Liver (tissue), 3 donors: ENCODE measurements around the gene FSD1L.

Source experiments
- CTCF ChIP-seq: fragments of 150-350 bp; IDR thresholded peaks from 2 replicates; pipeline ENCODE4 v1.5.1; 2017; ENCODE audit warnings: improper control_type of control experiment, low read depth, low read length; ENCODE audit not compliant: missing input control
- FOXA1 ChIP-seq: IDR thresholded peaks from 2 replicates; pipeline ENCODE4 v1.6.1; 2016; ENCODE audit warnings: antibody characterized with exemption
- RAD21 ChIP-seq, 2 donors: IDR thresholded peaks; 2 replicates each; pipeline ENCODE4 v1.6.1; 2016; ENCODE audit warnings: antibody characterized with exemption in 2 of 2, mild to moderate bottlenecking in 2 of 2
- REST ChIP-seq: IDR thresholded peaks from 2 replicates; pipeline ENCODE4 v1.6.1; 2016; ENCODE audit warnings: antibody characterized with exemption, mild to moderate bottlenecking
- TF ChIP-seq, protein P1 (sequence below): IDR thresholded peaks from 2 replicates; pipeline ENCODE4 v1.6.1; 2016; ENCODE audit warnings: antibody characterized with exemption
- donor health status: healthy.
- donor health status: healthy.

- no peak for TF ChIP-seq CTCF
- TF ChIP-seq, protein P1, sequence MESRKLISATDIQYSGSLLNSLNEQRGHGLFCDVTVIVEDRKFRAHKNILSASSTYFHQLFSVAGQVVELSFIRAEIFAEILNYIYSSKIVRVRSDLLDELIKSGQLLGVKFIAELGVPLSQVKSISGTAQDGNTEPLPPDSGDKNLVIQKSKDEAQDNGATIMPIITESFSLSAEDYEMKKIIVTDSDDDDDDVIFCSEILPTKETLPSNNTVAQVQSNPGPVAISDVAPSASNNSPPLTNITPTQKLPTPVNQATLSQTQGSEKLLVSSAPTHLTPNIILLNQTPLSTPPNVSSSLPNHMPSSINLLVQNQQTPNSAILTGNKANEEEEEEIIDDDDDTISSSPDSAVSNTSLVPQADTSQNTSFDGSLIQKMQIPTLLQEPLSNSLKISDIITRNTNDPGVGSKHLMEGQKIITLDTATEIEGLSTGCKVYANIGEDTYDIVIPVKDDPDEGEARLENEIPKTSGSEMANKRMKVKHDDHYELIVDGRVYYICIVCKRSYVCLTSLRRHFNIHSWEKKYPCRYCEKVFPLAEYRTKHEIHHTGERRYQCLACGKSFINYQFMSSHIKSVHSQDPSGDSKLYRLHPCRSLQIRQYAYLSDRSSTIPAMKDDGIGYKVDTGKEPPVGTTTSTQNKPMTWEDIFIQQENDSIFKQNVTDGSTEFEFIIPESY, result no peak
- no peak for TF ChIP-seq REST
- no peak for TF ChIP-seq FOXA1
- TF ChIP-seq RAD21 (IDR thresholded peaks at IDR 0.05), result no peak
Observed at GRCh38 chr9:105501414-105501813, 53.6 kb downstream of the FSD1L start.
